ENCODE data around the gene ASPSCR1. TPM values are rescaled to one million over a fixed set of nuclear protein-coding genes. Genes with fewer than 3 reads are reported as not detected.

Gene ASPSCR1
- total and polyA plus RNA-seq, 2 of the 8 experiments (the other 6 are each of a cell fraction or from before 2014, with no cell fraction given) = 33.3 to 43.7 TPM

DNA sequence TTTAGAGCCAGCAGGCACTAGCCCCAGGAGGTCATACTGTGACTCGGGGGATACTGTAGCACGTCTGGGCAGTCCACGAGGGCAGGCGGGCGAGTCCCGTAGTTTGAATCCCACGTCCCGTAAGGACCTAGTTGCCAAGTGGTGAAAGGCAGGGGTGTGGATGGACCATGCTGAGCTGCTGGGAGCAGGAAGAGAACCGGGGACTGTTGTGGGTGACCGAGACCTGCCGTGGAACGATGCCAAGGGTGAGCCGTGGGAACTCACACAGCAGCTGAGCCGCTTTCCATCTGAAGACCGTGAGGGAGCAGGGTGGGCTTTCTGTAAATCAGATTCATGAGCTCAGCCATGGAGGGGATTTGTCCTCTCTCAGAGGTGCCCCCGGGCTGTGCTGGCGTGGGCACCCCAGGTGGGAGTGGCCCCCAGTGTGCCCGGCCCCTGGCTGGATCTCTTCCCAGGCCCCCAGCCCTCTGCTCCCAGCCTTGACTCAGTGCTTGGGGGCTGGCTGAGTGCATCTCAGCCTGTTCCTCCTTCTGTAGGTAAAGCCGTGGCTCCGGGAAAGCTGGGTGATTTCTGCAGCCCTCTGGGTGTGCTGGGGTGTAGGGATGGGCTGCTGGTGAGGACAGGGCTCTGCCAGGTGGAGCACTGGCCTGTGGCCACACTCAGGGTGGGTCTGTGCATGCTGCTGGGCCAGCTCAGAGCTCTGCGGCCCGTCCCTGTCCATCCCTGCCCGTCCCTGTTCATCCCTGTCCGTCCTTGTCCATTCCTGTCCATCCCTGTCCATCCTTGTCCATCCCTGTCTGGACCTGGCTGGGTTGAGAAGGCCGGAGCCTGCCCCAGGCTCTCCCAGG, 13.6 kb downstream of the ASPSCR1 start:
- Histone ChIP-seq H3K9ac (replicated peaks in 1 of 4; ENCODE audit: extremely low read depth in 1 of 4, low read depth in 3 of 4, low read length in 3 of 4) (peak overlapping the region in 1 of 4 experiments; percentile 10; a peak in 2 of 7 replicates), H2BK20ac (ENCODE audit: low read length) (no peak overlapping the region), H3K4me2 (ENCODE audit: insufficient read depth in 1 of 2, low read depth in 2 of 2, low read length in 2 of 2) (no peak overlapping the region), H2BK15ac (ENCODE audit: low read length) (no peak overlapping the region), H3K23me2 (ENCODE audit: low read depth, low read length) (no peaks in the 10 kb centered on the region), H3K36me3 (ENCODE audit: control insufficient read depth in 2 of 4, insufficient read depth in 4 of 4, low read length in 3 of 4) (peaks cover 0 to 8% (median under 1%) of the 10 kb centered on the region in 4 experiments; a peak in 3 of 8 replicates), H3K56ac (replicated peaks; ENCODE audit: insufficient read length, low read depth, low read length) (no peak overlapping the region), H3K18ac (ENCODE audit: extremely low read depth, low read length) (peak overlapping the region; percentile 7; the same call in 1 of the 2 replicates), H2BK5ac (ENCODE audit: low read depth, low read length) (peak overlapping the region; percentile 63; the same call in 1 of the 2 replicates), H2BK120ac (replicated peaks; ENCODE audit: low read depth, low read length) (no peak overlapping the region), H3K14ac (ENCODE audit: insufficient read length) (no peak overlapping the region), H3K79me1 (ENCODE audit: low read depth, low read length) (peaks cover 9% of the 10 kb centered on the region), H4K8ac (ENCODE audit: extremely low read depth, insufficient read depth, low read length) (0 out of 2 replicates have a peak overlapping the region, but pooled peaks have one; percentile 8), H2AK5ac (ENCODE audit: low read depth, low read length) (no peak overlapping the region; the same call in 1 of the 2 replicates), H3K4me1 (replicated peaks in 1 of 4; ENCODE audit: control insufficient read depth in 3 of 4, insufficient read depth in 4 of 4, low read length in 3 of 4) (peaks cover 0 to 31% (median 27%) of the 10 kb centered on the region in 4 experiments; a peak in 6 of 7 replicates), H4K5ac (ENCODE audit: insufficient read length, low read depth, low read length) (no peak overlapping the region), H2BK12ac (ENCODE audit: low read depth, low read length) (no peak overlapping the region), H3K27ac (ENCODE audit: low read depth, low read length) (no peak overlapping the region), H2AFZ (ENCODE audit: low read length) (no peak overlapping the region), H3K9me3 (ENCODE audit: insufficient read depth in 2 of 2, low read depth in 1 of 2, low read length in 1 of 2) (no peaks in the 10 kb centered on the region), H3K79me2 (ENCODE audit: control insufficient read depth in 1 of 2, insufficient read depth in 2 of 2, low read length in 2 of 2) (peaks cover 0 to 3% of the 10 kb centered on the region in 2 experiments; a peak in 1 of 4 replicates), H3K4me3 (ENCODE audit: extremely low read depth in 1 of 4, insufficient read depth in 2 of 4, low read depth in 3 of 4, low read length in 4 of 4) (no peak overlapping the region), H3K23ac (ENCODE audit: insufficient read length) (no peak overlapping the region), H3K27me3 (replicated peaks in 1 of 4; ENCODE audit: control insufficient read depth in 3 of 4, extremely low read depth in 1 of 4, insufficient read depth in 3 of 4, low read length in 3 of 4) (no peaks in the 10 kb centered on the region), H4K20me1 (replicated peaks in 1 of 2; ENCODE audit: control insufficient read depth in 1 of 2, insufficient read depth in 2 of 2, low read length in 2 of 2) (peaks cover 3 to 16% of the 10 kb centered on the region in 2 experiments), H4K91ac (replicated peaks; ENCODE audit: insufficient read length, low read length) (peak overlapping the region; percentile 73), H3K4ac (replicated peaks; ENCODE audit: insufficient read length, low read depth, low read length) (peak overlapping the region; percentile 85)
- 90% methylated on average over 25 of the region's 25 CpGs; no CpG with 5 or more reads in 1 of the 2 experiments for WGBS, 2 experiments (ENCODE audit: extremely low coverage in 1 of 2, insufficient coverage in 1 of 2, insufficient read length in 1 of 2, insufficient replicate concordance in 2 of 2, low coverage in 1 of 2, low lambda C conversion rate in 2 of 2, missing lambda C conversion rate in 1 of 2)
- ChIA-PET POLR2A (ENCODE audit: partially characterized antibody) (interaction anchor here (0.8 to 5.1 kb wide), 9 partner anchors 9 to 68 kb away, joined by 3 to 40 read pairs (median 5); partner anchors contain the start of gene ASPSCR1), CTCF (ENCODE audit: partially characterized antibody) (interaction anchor here (0.6 to 1.8 kb wide), 8 partner anchors 11 to 1712 kb away, joined by 3 to 12 read pairs (median 4); no protein-coding TSS in a partner anchor)
- DNase-seq (ENCODE audit: low read depth in 1 of 2, low spot score in 2 of 2) = no peak
- no peak for FAIRE-seq
- no peak for TF ChIP-seq GTF2F1 (IDR thresholded peaks at IDR 0.05; ENCODE audit: borderline replicate concordance, low read depth, low read length)
- TF ChIP-seq EZH2 (IDR thresholded peaks at IDR 0.05; ENCODE audit: low read depth, low read length, severe bottlenecking) = no peak
- TF ChIP-seq TBP (IDR thresholded peaks at IDR 0.05; ENCODE audit: low read depth, low read length) = no peak
- no peak for TF ChIP-seq BCL11A (IDR thresholded peaks at IDR 0.05; ENCODE audit: low read depth in 2 of 2, low read length in 2 of 2)
- no peak for TF ChIP-seq CREB1 (IDR thresholded peaks at IDR 0.05)
- no peak for TF ChIP-seq CEBPB (IDR thresholded peaks at IDR 0.05; ENCODE audit: low read depth, low read length)
- no peak for TF ChIP-seq SIRT6 (IDR thresholded peaks at IDR 0.05; ENCODE audit: low read length)
- no peak for TF ChIP-seq SP2 (IDR thresholded peaks at IDR 0.05; ENCODE audit: low read length)
- TF ChIP-seq KDM5A (IDR thresholded peaks at IDR 0.05; ENCODE audit: low read length) = no peak
- no peak for TF ChIP-seq GABPA (IDR thresholded peaks at IDR 0.05; ENCODE audit: borderline replicate concordance, insufficient read depth, low read length)
- TF ChIP-seq PHF8 (conservative IDR thresholded peaks at IDR 0.05; ENCODE audit: low read depth, low read length) = no peak
- no peak for TF ChIP-seq HDAC6 (IDR thresholded peaks at IDR 0.05; ENCODE audit: low read depth, low read length)
